Left ventricle myocardium inferior (tissue), 1 donor: Measurements from ENCODE around the gene RDH13. TPM values are rescaled to one million over a fixed set of nuclear protein-coding genes. Genes with fewer than 3 reads are reported as not detected.

Source experiments
- DNase-seq: peaks from one replicate; pipeline ENCODE4 v3.0.0-alpha.2; 2020
- H3K27ac ChIP-seq: fragments of 200-600 bp; replicated peaks from 2 replicates; pipeline ENCODE4 v1.8.0; 2021
- H3K27me3 ChIP-seq: fragments of 200-600 bp; 2 replicates; pipeline ENCODE4 v1.8.0; 2021; ENCODE audit warnings: low read depth
- H3K36me3 ChIP-seq: fragments of 200-600 bp; 2 replicates; pipeline ENCODE4 v1.8.0; 2021
- H3K4me1 ChIP-seq: fragments of 200-600 bp; 2 replicates; pipeline ENCODE4 v1.8.0; 2021
- H3K4me3 ChIP-seq: fragments of 200-600 bp; 2 replicates; pipeline ENCODE4 v1.8.0; 2021; ENCODE audit warnings: mild to moderate bottlenecking, moderate library complexity
- H3K9me3 ChIP-seq: fragments of 200-600 bp; replicated peaks from 2 replicates; pipeline ENCODE4 v1.8.0; 2021
- intact Hi-C: fragments of 100-400 bp; cut with micrococcal nuclease; formaldehyde crosslinking; loops from one replicate; pipeline ENCODE4 v1.11.0; 2022
- total RNA-seq: library from RNA; stranded (reverse); fragmentation: NEBNext Ultra II Directional; extraction: Animal tissue kit (Norgen Biotek cat#: 25700); gene quantifications from one replicate; pipeline ENCODE4 v1.2.1, GENCODE V29; 2021
- TF ChIP-seq, protein P1 (sequence below): fragments of 200-600 bp; IDR thresholded peaks from 2 replicates; pipeline ENCODE4 v1.8.0; 2021; ENCODE audit warnings: antibody characterized with exemption, mild to moderate bottlenecking, borderline replicate concordance
- donor health status: DM: no; HTN: yes; CAD: no; lungs with severe emphysema.

RDH13 gene
- total RNA-seq, 1 donor from 2014 or later: 53.8 TPM

DNA sequence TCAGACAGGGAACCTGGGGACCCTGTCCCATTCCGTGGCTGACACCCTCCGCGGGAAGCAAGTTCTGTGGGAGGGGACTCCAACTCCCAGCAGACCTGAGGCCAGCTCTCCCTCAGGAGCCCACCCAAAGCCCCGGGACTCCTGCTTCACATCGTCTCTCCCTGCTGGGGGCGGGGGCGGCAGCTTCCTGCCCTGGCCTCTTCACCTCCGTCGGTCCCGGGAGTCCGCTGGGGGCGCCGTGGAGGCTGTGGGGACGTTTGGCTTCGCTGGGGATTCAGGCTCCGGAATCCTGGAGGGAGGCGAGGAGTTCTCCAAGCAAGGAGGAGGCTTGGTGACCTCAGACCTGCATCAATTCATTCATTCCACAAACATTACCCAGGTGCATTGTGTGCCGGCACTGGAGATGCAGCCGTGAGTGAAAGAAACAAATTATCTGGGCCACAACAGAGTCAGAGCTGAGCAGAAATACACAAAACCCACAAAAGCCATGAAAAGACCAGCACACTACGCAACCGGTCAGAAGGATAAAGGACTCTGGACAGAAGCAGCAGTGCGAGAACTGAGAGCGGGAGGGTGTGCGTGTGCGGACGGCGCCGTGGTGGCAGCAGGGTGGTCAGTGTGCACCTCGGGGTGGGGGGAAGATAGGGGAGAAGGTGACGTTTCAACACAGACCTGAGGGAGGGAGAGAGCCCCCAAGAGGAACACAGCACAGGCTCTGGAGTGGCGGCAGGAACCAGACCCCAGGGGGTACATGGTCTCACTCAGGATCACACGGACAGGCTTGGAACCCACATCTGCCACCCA lies 31.7 kb upstream of the RDH13 start:
- peaks cover 24% of the 10 kb centered on the region for H3K4me1 ChIP-seq
- H3K27ac ChIP-seq: no peak overlapping the region
- TF ChIP-seq, protein P1, sequence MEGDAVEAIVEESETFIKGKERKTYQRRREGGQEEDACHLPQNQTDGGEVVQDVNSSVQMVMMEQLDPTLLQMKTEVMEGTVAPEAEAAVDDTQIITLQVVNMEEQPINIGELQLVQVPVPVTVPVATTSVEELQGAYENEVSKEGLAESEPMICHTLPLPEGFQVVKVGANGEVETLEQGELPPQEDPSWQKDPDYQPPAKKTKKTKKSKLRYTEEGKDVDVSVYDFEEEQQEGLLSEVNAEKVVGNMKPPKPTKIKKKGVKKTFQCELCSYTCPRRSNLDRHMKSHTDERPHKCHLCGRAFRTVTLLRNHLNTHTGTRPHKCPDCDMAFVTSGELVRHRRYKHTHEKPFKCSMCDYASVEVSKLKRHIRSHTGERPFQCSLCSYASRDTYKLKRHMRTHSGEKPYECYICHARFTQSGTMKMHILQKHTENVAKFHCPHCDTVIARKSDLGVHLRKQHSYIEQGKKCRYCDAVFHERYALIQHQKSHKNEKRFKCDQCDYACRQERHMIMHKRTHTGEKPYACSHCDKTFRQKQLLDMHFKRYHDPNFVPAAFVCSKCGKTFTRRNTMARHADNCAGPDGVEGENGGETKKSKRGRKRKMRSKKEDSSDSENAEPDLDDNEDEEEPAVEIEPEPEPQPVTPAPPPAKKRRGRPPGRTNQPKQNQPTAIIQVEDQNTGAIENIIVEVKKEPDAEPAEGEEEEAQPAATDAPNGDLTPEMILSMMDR: no peak
- intact Hi-C loops: no loop called here
- DNase-seq: no peak
- no peak overlapping the region for H3K4me3 ChIP-seq
- no peaks in the 10 kb centered on the region for H3K27me3 ChIP-seq
- H3K9me3 ChIP-seq: no peaks in the 10 kb centered on the region
- H3K36me3 ChIP-seq: peaks cover 73% of the 10 kb centered on the region

DNA sequence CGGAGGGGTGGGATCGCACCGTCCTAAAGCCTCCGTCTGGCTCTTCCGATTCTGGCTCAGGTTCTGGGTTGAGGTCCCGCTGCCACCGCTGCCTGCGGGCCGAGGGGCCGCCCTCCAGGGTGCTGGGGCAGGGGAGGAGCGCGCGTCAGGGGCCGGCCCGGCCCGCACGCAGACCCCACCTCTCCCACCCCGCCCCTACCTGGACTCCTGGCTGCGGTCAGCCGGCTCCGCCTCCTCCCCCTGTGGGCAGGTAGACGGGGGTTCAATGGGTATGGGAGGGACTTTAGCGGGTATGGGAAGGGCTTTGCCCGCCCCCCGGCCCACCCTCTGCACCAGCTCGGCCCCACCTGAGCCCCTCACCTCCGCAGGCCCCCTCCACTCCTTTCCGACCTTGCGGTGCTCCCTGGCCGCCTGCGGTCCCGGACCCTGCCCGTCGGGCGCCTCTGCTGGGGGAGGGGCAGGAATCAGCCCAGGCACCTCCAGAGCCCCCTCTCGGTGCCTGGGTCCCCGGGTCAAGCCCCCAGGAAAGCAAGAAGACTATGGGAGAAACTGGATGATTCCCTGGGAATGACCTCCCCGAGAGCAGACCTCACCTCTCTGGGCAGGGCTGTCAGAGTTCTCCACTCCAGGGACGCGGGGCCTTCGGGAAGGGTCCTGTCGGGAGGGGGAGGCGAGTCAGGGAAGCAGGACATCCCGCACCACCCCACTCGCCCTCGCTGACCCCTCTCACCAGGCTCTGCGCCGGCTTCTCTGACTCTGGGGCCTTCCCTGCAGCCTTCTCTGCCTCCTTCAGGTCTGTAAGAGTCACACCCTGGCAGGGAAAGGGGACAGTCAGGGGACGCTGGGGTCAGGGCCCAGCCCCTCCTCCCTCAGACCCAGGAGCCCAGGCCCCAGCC lies 29.7 kb upstream of the RDH13 start:
- TF ChIP-seq, protein P1: no peak
- H3K4me3 ChIP-seq: no peak overlapping the region
- peaks cover 23% of the 10 kb centered on the region for H3K4me1 ChIP-seq
- peaks cover 54% of the 10 kb centered on the region for H3K36me3 ChIP-seq
- H3K27me3 ChIP-seq: no peaks in the 10 kb centered on the region
- no peaks in the 10 kb centered on the region for H3K9me3 ChIP-seq
- DNase-seq: no peak
- intact Hi-C loops: no loop called here
- H3K27ac ChIP-seq: no peak overlapping the region

DNA sequence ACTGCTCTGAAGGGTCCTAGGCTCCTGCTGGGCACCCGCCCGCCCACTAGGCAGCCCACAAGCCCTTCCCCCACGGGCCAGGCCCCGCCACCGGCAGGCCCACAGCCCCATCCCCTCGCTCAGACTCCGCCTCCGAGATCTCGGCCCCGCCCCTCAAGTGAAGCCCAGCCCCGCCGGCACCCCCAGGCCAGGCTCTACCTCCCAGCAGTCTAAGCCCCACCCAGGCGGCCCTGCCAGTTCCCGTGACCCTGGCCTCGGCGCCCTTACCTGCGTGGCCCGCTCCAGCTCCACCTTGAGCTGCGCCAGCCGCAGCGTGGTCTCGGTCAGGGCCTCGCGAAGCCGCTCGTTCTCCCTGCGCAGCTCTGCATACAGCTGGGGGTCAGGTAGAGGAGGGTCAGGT lies 29.0 kb upstream of the RDH13 start:
- H3K27ac ChIP-seq: peak overlapping the region; percentile 14
- DNase-seq: no peak

DNA sequence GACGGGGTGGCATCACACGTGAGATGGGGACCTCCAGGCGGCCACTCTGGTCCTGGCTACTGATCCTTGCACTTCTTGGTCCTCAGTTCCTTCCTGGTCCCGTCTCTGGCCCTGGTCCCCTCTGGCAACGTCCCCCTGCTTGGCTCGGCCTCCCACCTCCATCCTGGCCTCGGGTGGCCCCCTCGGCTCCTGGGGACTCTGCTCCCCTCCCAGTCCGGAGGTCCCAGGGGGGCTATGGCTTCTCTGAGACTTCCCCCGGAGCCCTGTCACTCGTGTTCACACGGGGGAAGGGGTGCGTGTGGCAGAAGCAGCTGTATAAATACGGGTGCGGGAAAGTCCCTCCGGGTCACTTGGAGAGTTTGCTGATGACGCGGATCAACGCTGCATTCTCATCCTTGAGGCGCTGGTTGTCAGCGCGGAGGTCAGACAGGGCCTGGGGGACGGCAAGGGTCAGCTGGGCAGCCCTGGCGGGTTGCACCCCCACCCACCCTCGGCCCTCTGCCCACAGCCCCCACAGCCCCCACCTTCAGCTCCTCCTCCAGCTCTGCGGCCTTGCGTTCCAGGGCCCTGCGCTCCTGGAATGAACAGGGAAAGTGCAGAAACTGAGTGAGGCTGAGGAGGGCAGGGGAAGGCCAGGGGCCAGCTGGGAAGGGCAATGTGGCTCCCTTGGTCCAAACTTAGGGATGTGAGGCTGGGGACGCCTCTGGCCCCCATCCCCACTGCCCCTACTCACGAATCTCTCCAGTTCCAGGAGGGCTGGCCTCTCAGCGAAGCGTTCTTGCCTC lies 28.4 kb upstream of the RDH13 start:
- no peak for DNase-seq
- Histone ChIP-seq H3K9me3 (no peaks in the 10 kb centered on the region), H3K27ac (peak overlapping the region; percentile 14), H3K36me3 (peaks cover 51% of the 10 kb centered on the region), H3K27me3 (peaks cover 4% of the 10 kb centered on the region), H3K4me3 (no peak overlapping the region), H3K4me1 (peaks cover 36% of the 10 kb centered on the region)
- intact Hi-C loops: no loop called here
- TF ChIP-seq, protein P1: no peak

More for the DNA sequence above, 29.0 kb upstream of the RDH13 start:
- H3K4me1 ChIP-seq: peaks cover 30% of the 10 kb centered on the region
- TF ChIP-seq, protein P1: no peak
- no peak overlapping the region for H3K4me3 ChIP-seq
- intact Hi-C loops: no loop called here
- peaks cover 53% of the 10 kb centered on the region for H3K36me3 ChIP-seq
- no peaks in the 10 kb centered on the region for H3K9me3 ChIP-seq
- no peaks in the 10 kb centered on the region for H3K27me3 ChIP-seq

DNA sequence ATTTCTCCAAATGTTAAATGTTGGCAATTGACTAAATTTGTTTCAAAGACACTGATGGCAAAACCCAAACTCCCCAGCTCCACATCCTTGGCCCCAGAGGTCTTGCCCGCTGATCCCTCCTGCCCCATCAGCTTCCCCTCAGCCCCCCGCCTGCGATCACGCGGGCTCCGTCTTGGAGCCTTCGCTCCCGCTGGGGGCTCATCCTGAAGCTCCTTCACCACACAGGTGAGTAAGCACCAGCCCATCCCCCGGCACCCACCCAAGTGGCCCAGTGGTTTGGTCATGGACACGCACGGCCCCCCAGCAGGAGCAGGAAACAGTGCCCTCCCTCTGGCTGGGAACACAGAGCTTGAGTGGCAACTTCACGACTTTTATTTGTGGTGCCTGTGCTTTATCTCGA lies 27.6 kb upstream of the RDH13 start:
- no peak for DNase-seq
- intact Hi-C loops: no loop called here
- Histone ChIP-seq H3K36me3 (peaks cover 43% of the 10 kb centered on the region), H3K4me1 (peaks cover 42% of the 10 kb centered on the region), H3K9me3 (no peaks in the 10 kb centered on the region), H3K27me3 (peaks cover 12% of the 10 kb centered on the region), H3K4me3 (no peak overlapping the region), H3K27ac (peak overlapping the region; percentile 14)
- TF ChIP-seq, protein P1: no peak
